HG03135 (cell line): ENCODE measurements around the gene KRT7.
"Not testable (repeated sequence)": the region's sequence is repeated elsewhere in the genome, so short reads cannot be mapped to it uniquely, and the experiment has no call there.

ENCODE experiments used
- ATAC-seq: cut with Tn5 transposase; IDR thresholded peaks from one replicate; pipeline ENCODE4 v1.9.1; 2021; ENCODE audit warnings: mild to moderate bottlenecking, moderate library complexity; ENCODE audit not compliant: unreplicated experiment

KRT7 gene

GRCh38 chr12:52254965-52255751 lies 22.1 kb downstream of the KRT7 start:
- no peak for ATAC-seq

GRCh38 chr12:52255926-52256583 lies 23.0 kb downstream of the KRT7 start:
- ATAC-seq, result no peak

DNA sequence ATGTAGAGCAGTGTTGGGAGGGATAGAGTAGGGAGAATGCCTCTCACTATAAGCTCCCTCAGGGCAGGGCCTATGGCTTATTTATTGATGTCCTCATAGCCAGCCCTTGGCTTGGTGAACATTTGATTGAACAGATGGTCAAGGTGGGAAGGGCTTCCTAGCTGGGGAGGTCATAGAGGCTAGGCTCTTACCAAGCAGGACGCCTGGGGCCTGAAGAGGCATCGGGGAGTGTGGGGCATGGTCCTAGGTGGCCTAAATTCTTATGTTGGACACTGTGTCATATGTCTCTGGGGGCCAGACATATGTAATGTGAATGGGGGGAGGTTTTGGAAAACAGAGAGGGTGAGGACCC lies 23.5 kb downstream of the KRT7 start:
- no peak for ATAC-seq

GRCh38 chr12:52257074-52257551 lies 24.1 kb downstream of the KRT7 start:
- no peak for ATAC-seq

DNA sequence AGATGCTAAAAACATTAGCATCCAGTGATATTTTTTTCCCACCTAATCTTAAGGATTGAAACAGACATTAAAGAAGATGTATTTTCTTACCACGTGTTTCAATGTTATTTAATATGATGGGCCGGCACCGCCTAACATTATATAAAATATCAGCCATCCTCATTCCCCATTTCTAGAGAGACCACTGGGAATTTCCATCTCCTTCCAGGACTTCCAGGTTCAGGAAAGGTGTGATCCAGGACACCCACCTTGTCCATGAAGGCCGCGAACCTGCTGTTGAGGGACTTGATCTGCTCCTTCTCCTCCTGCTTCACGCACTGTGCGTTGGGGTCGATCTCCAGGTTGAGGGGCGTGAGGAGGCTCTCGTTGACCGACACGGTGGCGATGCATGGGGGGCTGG lies 24.9 kb downstream of the KRT7 start:
- ATAC-seq, result not testable (repeated sequence)

DNA sequence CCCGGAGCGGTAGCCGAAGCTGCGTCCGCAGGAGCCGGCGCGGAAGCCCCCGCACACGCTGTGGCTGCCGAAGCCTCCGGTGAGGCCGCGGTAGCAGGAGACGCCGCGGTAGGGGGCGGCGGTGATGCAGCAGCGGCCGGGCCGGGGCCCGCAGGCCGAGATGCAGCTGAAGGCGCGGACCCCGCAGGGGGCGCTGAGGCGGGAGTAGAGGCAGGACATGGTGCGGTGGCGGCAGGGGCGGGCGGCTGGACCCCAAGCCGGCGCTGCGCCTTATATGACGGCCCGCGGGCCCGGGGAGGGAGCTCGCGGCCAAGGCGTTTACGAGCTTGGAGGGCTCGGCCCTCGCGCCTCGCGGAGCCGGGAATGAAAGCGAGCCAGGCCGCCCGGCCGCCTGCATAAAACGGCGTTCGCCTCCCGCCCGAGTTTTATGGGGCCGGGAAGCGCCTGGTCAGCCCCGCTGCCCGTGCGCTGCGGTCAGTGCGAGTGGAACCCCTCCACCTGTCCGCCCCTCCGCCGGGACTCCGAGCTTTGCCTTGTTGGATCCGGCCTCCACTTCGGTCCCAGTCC lies 25.4 kb downstream of the KRT7 start:
- no peak for ATAC-seq

GRCh38 chr12:52259657-52260243 lies 26.7 kb downstream of the KRT7 start:
- ATAC-seq, result no peak

DNA sequence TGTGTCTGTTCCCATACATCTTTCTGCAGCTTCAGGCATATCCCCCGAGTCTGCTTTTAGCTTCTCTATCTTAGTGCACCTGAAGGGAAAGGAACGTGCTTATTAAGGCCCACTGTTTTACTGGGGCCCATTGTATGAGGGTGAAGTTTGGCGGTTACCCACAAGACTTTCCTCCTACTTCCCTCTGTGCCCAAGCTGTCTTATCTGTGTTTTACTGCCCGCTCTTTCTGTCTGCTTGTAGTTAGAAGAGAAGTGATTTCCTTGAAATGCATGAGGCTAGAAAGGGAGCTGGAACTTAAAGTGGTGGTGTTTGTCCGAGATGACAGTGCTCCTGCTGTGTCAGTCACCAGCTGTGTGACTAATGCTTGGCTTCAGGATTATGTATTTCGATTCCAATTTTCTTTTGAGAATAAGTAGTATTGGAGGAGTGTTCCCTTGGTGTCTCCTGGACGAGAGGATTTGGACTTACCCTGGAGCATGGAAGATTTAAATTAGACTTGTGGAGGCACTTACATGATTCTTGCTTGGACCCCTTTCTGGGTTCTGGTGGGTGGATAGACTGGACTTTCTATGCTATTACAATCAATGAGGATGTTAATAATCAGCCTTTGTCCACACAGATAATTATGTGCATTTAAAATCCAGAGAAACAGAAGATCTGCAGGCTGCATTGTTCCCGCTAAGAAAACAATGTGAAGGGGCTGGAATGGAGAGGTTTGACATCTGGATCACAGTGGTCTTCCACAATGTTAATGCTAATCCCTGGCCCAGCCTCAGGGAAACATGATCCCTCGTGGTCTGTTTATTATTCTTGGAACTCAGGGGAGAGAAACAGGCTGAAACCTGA lies 27.5 kb downstream of the KRT7 start:
- no peak for ATAC-seq

DNA sequence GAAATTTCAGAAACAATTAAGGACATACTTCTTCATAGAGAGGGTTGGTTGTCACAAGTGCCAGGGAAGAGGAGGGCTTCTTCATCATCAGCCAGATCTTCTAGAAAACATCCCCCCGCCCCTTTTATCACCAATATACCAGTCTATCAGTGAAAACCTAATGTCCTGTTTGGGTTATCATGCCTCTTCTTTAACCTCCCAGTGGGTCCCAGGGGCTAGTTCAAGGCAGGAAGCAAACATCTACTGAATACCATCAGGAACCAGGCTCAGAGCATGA lies 28.1 kb downstream of the KRT7 start:
- no peak for ATAC-seq

GRCh38 chr12:52262286-52262685 lies 29.2 kb downstream of the KRT7 start:
- ATAC-seq, result no peak

GRCh38 chr12:52263761-52264434 lies 30.9 kb downstream of the KRT7 start:
- no peak for ATAC-seq

GRCh38 chr12:52264435-52264825 lies 31.4 kb downstream of the KRT7 start:
- no peak for ATAC-seq

DNA sequence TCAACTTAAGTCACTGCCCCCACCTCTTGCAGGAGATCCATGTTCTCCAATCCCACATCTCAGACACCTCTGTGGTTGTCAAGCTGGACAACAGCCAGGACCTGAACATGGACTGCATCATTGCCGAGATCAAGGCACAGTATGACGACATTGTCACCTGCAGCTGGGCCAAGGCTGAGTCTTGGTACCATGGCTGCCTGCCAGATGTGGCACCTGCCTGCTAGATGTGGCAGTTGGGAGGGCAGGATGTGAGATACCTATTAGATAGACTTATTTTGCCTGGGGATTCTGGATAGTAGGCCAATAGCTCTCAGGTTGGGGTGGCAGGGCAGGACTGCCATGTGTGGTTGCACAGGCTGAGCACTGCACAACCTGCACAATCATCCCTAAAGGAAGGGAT lies 33.5 kb downstream of the KRT7 start:
- ATAC-seq, result no peak

- ATAC-seq, result no peak
Observed at GRCh38 chr12:52267266-52267665, 34.2 kb downstream of the KRT7 start.

DNA sequence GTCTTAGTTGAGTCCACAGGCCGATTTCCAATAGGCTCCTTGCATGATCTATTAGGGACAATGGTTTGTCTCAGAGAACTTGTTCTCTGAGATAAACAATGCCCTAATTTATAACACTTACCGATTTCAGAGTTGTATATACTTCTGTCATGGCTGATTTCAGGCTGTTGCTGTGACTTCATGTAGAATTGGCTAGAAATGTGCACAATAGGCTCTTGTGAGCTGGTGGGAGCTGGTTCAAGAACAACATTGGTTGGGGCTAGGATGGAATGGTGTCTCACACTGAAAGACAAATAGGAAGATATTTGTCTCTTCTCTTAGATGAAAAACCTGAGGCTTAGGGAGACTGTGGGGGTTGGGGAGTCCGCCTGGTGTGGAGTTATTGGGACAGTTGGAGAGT lies 34.7 kb downstream of the KRT7 start:
- ATAC-seq, result no peak

GRCh38 chr12:52268212-52268611 lies 35.2 kb downstream of the KRT7 start:
- no peak for ATAC-seq

DNA sequence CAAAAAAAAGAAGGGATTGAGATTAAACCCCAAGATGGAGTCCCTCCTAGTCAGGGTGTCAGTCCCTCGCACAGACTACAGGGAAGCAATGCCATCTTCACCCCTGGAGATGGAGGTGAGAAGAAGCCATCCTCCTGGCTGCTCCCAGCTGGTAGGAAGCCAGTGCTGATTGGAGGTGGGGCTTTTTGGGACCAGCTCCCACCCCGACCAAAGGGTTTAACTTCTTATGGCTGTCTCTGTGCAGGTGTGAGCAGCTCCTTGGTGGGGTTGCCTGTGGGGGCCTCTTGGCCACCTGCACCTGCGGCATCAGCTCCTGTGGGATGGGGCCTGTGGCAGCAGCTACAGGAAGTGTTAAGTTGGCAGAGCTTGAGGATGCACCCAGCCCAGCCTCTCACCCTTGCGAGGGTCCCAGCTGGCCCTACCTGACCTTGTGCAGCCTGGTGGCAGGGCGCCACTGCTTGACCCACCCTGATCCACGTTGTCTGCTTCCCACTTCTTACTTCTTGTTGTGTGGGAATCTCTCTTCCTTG lies 37.6 kb downstream of the KRT7 start:
- no peak for ATAC-seq

DNA sequence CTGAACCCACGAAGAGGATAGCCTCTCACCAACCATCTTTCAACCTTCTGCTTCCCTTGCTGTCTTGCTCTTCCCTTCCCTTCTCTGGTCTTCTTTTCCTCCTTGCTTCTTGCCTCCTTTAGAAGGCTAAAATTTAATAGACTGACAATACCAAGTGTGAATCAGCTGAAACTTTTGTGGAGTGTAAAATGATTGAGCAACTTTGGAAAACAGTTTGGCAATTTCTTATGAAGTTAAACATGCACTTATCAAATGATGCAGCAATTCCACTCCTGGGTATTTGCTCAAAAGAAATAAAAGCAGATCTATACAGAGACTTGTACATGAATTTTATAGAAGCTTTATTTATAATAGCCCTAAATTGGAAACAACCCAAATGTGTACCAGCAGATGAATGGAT lies 38.1 kb downstream of the KRT7 start:
- ATAC-seq, result no peak

DNA sequence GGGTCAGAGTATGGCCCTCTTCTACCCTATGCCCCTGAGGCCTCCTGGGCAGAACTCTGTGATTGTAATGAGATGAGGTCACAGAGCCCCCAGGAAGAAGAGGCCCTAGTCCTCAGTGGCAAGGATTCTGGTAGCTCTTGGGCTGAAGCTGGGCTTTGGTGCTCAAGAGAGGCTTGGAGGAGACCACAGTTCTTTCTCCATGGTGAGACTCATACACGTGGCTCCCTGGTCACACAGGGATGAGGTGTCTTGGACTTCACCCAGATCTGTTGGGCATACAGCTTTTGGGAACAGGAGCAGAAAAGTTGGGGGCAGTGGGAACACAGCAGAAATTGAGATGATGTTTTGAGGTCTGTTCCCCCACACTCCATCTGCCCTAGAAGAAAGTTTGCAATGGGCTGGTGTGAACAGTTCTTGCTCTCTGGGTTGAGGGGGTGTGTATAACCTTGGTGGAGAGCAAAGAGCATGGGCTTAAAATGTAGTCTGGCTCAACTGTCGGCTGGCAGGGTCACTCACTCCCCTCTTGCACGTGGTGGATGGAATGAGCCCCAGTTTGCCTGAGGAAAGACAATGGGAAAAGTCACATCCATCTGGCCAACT lies 41.6 kb downstream of the KRT7 start, which contains the start of gene KRT86:
Gene KRT86 (plus strand): TSS at position 125 of the 600 bp plus-strand sequence. CDS start 27,272 bp downstream, outside the sequence.
- no peak for ATAC-seq

DNA sequence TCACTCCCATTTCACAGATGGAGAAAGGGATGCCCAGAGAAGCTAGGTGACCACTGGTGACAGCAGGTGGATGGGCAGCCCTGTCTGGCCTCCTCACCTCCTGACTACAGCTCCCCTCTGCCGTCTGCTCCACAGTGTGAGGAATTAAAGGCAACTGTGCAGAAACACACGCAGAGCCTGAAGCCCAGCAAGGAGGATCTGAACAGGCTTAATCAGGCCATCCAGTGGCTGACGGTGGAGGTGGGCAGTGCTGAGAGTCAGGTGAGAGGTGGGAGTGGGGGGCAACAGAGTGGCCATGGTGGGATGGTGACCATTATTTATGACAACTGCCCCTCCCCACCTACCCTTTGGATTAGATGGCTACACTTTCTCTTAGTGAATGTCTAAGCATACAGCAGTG lies 42.6 kb downstream of the KRT7 start:
- no peak for ATAC-seq
